Measurements from ENCODE around the gene RERE.

Gene RERE

GRCh38 chr1:8337776-8338525 is 479.5 kb downstream of the RERE start:
- no peak for DNase-seq

- no peak for DNase-seq
Observed at GRCh38 chr1:8335246-8335645, 482.2 kb downstream of the RERE start.

- no peak for DNase-seq
Observed at GRCh38 chr1:8334106-8334851, 483.2 kb downstream of the RERE start.

GRCh38 chr1:8333246-8333987 is 484.0 kb downstream of the RERE start:
- no peak for DNase-seq

- no peak for DNase-seq
Observed at GRCh38 chr1:8332806-8333205, 484.6 kb downstream of the RERE start.

GRCh38 chr1:8330271-8331125 is 486.9 kb downstream of the RERE start:
- DNase-seq: no peak

GRCh38 chr1:8329858-8330257 is 487.6 kb downstream of the RERE start:
- no peak for DNase-seq

GRCh38 chr1:8329439-8329838 is 488.0 kb downstream of the RERE start:
- DNase-seq: no peak

- DNase-seq: no peak
Observed at GRCh38 chr1:8328271-8328670, 489.2 kb downstream of the RERE start.

GRCh38 chr1:8326265-8326664 is 491.2 kb downstream of the RERE start:
- no peak for DNase-seq

GRCh38 chr1:8325771-8326170 is 491.7 kb downstream of the RERE start:
- no peak for DNase-seq

GRCh38 chr1:8324176-8324810 is 493.1 kb downstream of the RERE start:
- DNase-seq: no peak

GRCh38 chr1:8323706-8324105 is 493.7 kb downstream of the RERE start:
- DNase-seq: no peak

GRCh38 chr1:8321612-8322011 is 495.8 kb downstream of the RERE start:
- DNase-seq: no peak

- DNase-seq: peak; percentile 27
Observed at GRCh38 chr1:8318436-8318835, 499.0 kb downstream of the RERE start.

GRCh38 chr1:8317647-8318381 is 499.6 kb downstream of the RERE start, which contains the start of gene SLC45A1:
SLC45A1 (plus strand) TSS chr1:8318114; CDS start chr1:8324330, 6,216 bp downstream.
- DNase-seq: peak; percentile 41

- DNase-seq: no peak
Observed at GRCh38 chr1:8315573-8316475, 501.6 kb downstream of the RERE start.

- DNase-seq: peak; percentile 67
Observed at GRCh38 chr1:8314346-8315280, 502.8 kb downstream of the RERE start.

GRCh38 chr1:8313231-8313630 is 504.2 kb downstream of the RERE start:
- DNase-seq: no peak
